GM19023 (cell line): ENCODE measurements around the gene MTURN.

Source experiments
- ATAC-seq: cut with Tn5 transposase; IDR thresholded peaks from one replicate; pipeline ENCODE4 v1.9.1; 2021; ENCODE audit warnings: mild to moderate bottlenecking, moderate library complexity; ENCODE audit not compliant: unreplicated experiment

MTURN gene

GRCh38 chr7:30135301-30136116 is 723 bp downstream of the MTURN start:
- ATAC-seq = peak; percentile 40

- no peak for ATAC-seq
Observed at GRCh38 chr7:30136117-30136731, 1.4 kb downstream of the MTURN start.

- ATAC-seq = no peak
Observed at GRCh38 chr7:30136743-30137485, 2.1 kb downstream of the MTURN start.

GRCh38 chr7:30139836-30140384 is 5.1 kb downstream of the MTURN start:
- ATAC-seq = no peak

GRCh38 chr7:30140456-30140855 is 5.7 kb downstream of the MTURN start:
- no peak for ATAC-seq

- no peak for ATAC-seq
Observed at GRCh38 chr7:30142710-30143109, 7.9 kb downstream of the MTURN start.

GRCh38 chr7:30143748-30144251 is 9.0 kb downstream of the MTURN start:
- ATAC-seq = no peak

- no peak for ATAC-seq
Observed at GRCh38 chr7:30144657-30145306, 10.0 kb downstream of the MTURN start.

- ATAC-seq = no peak
Observed at GRCh38 chr7:30145426-30145970, 10.7 kb downstream of the MTURN start.

GRCh38 chr7:30146127-30146612 is 11.4 kb downstream of the MTURN start:
- no peak for ATAC-seq

- ATAC-seq = no peak
Observed at GRCh38 chr7:30147223-30147622, 12.4 kb downstream of the MTURN start.

- ATAC-seq = no peak
Observed at GRCh38 chr7:30147785-30148184, 13.0 kb downstream of the MTURN start.

- ATAC-seq = no peak
Observed at GRCh38 chr7:30148426-30148825, 13.6 kb downstream of the MTURN start.

GRCh38 chr7:30148951-30149459 is 14.2 kb downstream of the MTURN start:
- no peak for ATAC-seq

GRCh38 chr7:30149640-30150272 is 15.0 kb downstream of the MTURN start:
- no peak for ATAC-seq

GRCh38 chr7:30150711-30151110 is 15.9 kb downstream of the MTURN start:
- no peak for ATAC-seq

GRCh38 chr7:30154111-30154587 is 19.4 kb downstream of the MTURN start:
- ATAC-seq = no peak

GRCh38 chr7:30155481-30155880 is 20.7 kb downstream of the MTURN start:
- ATAC-seq = no peak

- no peak for ATAC-seq
Observed at GRCh38 chr7:30157204-30157603, 22.4 kb downstream of the MTURN start.
